GM12891 (cell line): Measurements from ENCODE around the gene C4BPA.

Source experiments
- POLR2A ChIP-seq: IDR thresholded peaks from 2 replicates; pipeline ENCODE4 v1.6.1; 2011; ENCODE audit warnings: low read depth, low read length, control low read depth
- POLR2AphosphoS5 ChIP-seq: IDR thresholded peaks from 2 replicates; pipeline ENCODE4 v1.6.1; 2011; ENCODE audit warnings: low read depth, low read length, control low read depth
- POU2F2 ChIP-seq: IDR thresholded peaks from 2 replicates; pipeline ENCODE4 v1.6.1; 2011; ENCODE audit warnings: low read depth, mild to moderate bottlenecking, control low read depth, low read length, moderate library complexity

DNA sequence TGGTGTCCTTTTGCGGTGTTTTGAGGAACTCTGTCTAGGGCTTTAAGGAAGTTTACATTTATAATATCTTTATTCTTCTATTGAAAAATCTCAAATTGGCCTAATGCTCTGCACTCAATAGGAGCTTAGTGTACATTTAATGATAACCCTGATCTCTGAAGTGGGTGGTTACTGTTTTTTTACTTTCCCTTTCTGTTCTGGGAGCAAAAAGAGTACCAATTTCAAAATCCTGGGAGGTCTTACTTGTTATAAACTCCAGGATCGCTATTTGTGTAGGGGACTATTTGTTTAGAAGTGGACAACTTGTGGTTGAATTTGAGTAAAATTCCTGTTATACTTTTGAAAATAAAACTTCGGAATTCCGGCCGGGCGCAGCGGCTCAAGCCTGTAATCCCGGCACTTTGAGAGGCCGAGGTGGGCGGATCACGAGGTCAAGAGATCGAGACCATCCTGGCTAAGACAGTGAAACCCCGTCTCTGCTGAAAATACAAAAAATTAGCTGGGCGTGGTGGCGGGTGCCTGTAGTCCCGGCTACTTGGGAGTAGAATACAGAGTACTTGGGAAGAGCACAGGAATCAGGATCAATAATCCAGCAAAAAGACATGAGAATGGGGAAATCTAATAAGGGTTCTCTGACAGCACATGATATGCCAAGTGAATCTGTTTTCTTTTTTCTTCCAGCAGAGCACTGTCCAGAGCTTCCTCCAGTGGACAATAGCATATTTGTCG, 14.2 kb upstream of the C4BPA start:
- TF ChIP-seq POLR2A (no peak), POLR2AphosphoS5 (no peak), POU2F2 (no peak)
